ENCODE measurements around the gene TMEM178B. TPM values are rescaled to one million over a fixed set of nuclear protein-coding genes. Genes with fewer than 3 reads are reported as not detected.
"Not testable (repeated sequence)": the region's sequence is repeated elsewhere in the genome, so short reads cannot be mapped to it uniquely, and the experiment has no call there.

Gene TMEM178B
- total RNA-seq, 1 experiment from 2014 or later: 0.39 TPM

GRCh38 chr7:141378405-141378804 is 304.5 kb downstream of the TMEM178B start:
- in situ Hi-C loops (cut with HindIII; ENCODE audit: low pct_unique_long_range_greater_than_20kb, low sequenced_read_pairs) (no loop called here), intact Hi-C loops (cut with micrococcal nuclease; ENCODE audit: unreplicated experiment) (no loop called here)
- no peaks in the 10 kb centered on the region for H3K9me3 ChIP-seq (ENCODE audit: control insufficient read depth, insufficient read depth, low read depth, low read length)
- POLR2A ChIA-PET: no interaction called here
- ATAC-seq: no peak
- BruUV-seq (replicated peaks): no TSS peak
- CTCF ChIA-PET: no interaction called here
- TF ChIP-seq SIN3A (IDR thresholded peaks at IDR 0.05; ENCODE audit: borderline replicate concordance, insufficient read depth, low read depth, low read length): no peak
- TF ChIP-seq POLR2AphosphoS5 (IDR thresholded peaks at IDR 0.05; ENCODE audit: low read depth, low read length): no peak
- TF ChIP-seq TCF7L2 (IDR thresholded peaks at IDR 0.05; ENCODE audit: low read depth, low read length): no peak
- TF ChIP-seq CTCF (IDR thresholded peaks at IDR 0.05): no peak
- no peak for TF ChIP-seq REST (IDR thresholded peaks at IDR 0.05; ENCODE audit: insufficient read depth in 1 of 2, low read depth in 2 of 2, low read length in 1 of 2)
- no peak for DNase-seq (ENCODE audit: low read depth, low spot score)
- no peaks in the 10 kb centered on the region for H3K4me1 ChIP-seq (ENCODE audit: control insufficient read depth, insufficient read depth, low read length)
- H3K36me3 ChIP-seq (ENCODE audit: control insufficient read depth, insufficient read depth, low read length): no peaks in the 10 kb centered on the region; the same call in 1 of the 2 replicates
- H3K27ac ChIP-seq (ENCODE audit: low read length): no peak overlapping the region
- H3K27me3 ChIP-seq (ENCODE audit: control insufficient read depth, insufficient read depth, low read length): peaks cover 3% of the 10 kb centered on the region; the same call in 1 of the 2 replicates
- no peak overlapping the region for H3K4me3 ChIP-seq (ENCODE audit: low read depth in 2 of 2, low read length in 2 of 2)

GRCh38 chr7:141381794-141382427 is 308.0 kb downstream of the TMEM178B start:
- ChIA-PET POLR2A (no interaction called here), CTCF (no interaction called here)
- Histone ChIP-seq H3K36me3 (ENCODE audit: control insufficient read depth, insufficient read depth, low read length) (no peaks in the 10 kb centered on the region; the same call in 1 of the 2 replicates), H3K27ac (ENCODE audit: low read length) (no peak overlapping the region), H3K27me3 (ENCODE audit: control insufficient read depth, insufficient read depth, low read length) (peaks cover 3% of the 10 kb centered on the region; the same call in 1 of the 2 replicates), H3K4me3 (ENCODE audit: low read depth in 2 of 2, low read length in 2 of 2) (no peak overlapping the region), H3K9me3 (ENCODE audit: control insufficient read depth, insufficient read depth, low read depth, low read length) (no peaks in the 10 kb centered on the region), H3K4me1 (ENCODE audit: control insufficient read depth, insufficient read depth, low read length) (no peaks in the 10 kb centered on the region)
- BruUV-seq (replicated peaks): no TSS peak
- no peak for DNase-seq (ENCODE audit: low read depth, low spot score)
- ATAC-seq: no peak
- intact Hi-C loops (cut with micrococcal nuclease; ENCODE audit: unreplicated experiment) (no loop called here), in situ Hi-C loops (cut with HindIII; ENCODE audit: low pct_unique_long_range_greater_than_20kb, low sequenced_read_pairs) (no loop called here)
- TF ChIP-seq SIN3A (IDR thresholded peaks at IDR 0.05; ENCODE audit: borderline replicate concordance, insufficient read depth, low read depth, low read length) (no peak), CTCF (IDR thresholded peaks at IDR 0.05) (no peak), REST (IDR thresholded peaks at IDR 0.05; ENCODE audit: insufficient read depth in 1 of 2, low read depth in 2 of 2, low read length in 1 of 2) (no peak), POLR2AphosphoS5 (IDR thresholded peaks at IDR 0.05; ENCODE audit: low read depth, low read length) (no peak), TCF7L2 (IDR thresholded peaks at IDR 0.05; ENCODE audit: low read depth, low read length) (no peak)

- H3K36me3 ChIP-seq (ENCODE audit: control insufficient read depth, insufficient read depth, low read length); ATAC-seq; H3K9me3 ChIP-seq (ENCODE audit: control insufficient read depth, insufficient read depth, low read depth, low read length); H3K4me3 ChIP-seq (ENCODE audit: low read depth in 2 of 2, low read length in 2 of 2); POLR2A ChIA-PET; BruUV-seq (replicated peaks); in situ Hi-C loops (cut with HindIII; ENCODE audit: low pct_unique_long_range_greater_than_20kb, low sequenced_read_pairs); intact Hi-C loops (cut with micrococcal nuclease; ENCODE audit: unreplicated experiment); H3K27ac ChIP-seq (ENCODE audit: low read length); H3K4me1 ChIP-seq (ENCODE audit: control insufficient read depth, insufficient read depth, low read length); CTCF ChIA-PET; H3K27me3 ChIP-seq (ENCODE audit: control insufficient read depth, insufficient read depth, low read length); DNase-seq (ENCODE audit: low read depth, low spot score): not testable (repeated sequence)
Observed at GRCh38 chr7:141383356-141383755, 309.5 kb downstream of the TMEM178B start.

Data from Panc1 (cell line).